GM23338 (cell line): Measurements from ENCODE around the gene C1orf116. TPM values are rescaled to one million over a fixed set of nuclear protein-coding genes. Genes with fewer than 3 reads are reported as not detected.

Experiments used
- ATAC-seq: fragments of 200-7000 bp; cut with Tn5 transposase; 3 replicates; pipeline ENCODE4 v1.9.1; 2020
- DNase-seq: peaks from one replicate; pipeline ENCODE4 v3.0.0-alpha.2; 2015; ENCODE audit warnings: low spot score
- H2AFZ ChIP-seq: fragments of 200-600 bp; sonication (generic); 2 replicates; pipeline ENCODE4 v1.8.0; 2016; ENCODE audit warnings: antibody characterized with exemption, mild to moderate bottlenecking, moderate library complexity
- H3F3A ChIP-seq: fragments of 200-600 bp; sonication (generic); replicated peaks from 2 replicates; pipeline ENCODE4 v1.8.0; 2017; ENCODE audit warnings: antibody characterized with exemption, mixed run types, low read depth
- H3K27ac ChIP-seq: fragments of 200-600 bp; sonication (generic); 2 replicates; pipeline ENCODE4 v1.6.1; 2016; ENCODE audit warnings: low read depth
- H3K27me3 ChIP-seq: fragments of 200-600 bp; sonication (generic); 2 replicates; pipeline ENCODE4 v1.8.0; 2016; ENCODE audit warnings: mild to moderate bottlenecking, mixed run types, moderate library complexity; ENCODE audit not compliant: insufficient read depth
- H3K36me3 ChIP-seq: fragments of 200-600 bp; sonication (generic); 2 replicates; pipeline ENCODE4 v1.8.0; 2016; ENCODE audit warnings: mild to moderate bottlenecking; ENCODE audit not compliant: insufficient read depth
- H3K4me1 ChIP-seq: fragments of 200-600 bp; sonication (generic); 2 replicates; pipeline ENCODE4 v1.8.0; 2016; ENCODE audit warnings: mild to moderate bottlenecking, moderate library complexity; ENCODE audit not compliant: insufficient read depth
- H3K4me2 ChIP-seq: fragments of 200-600 bp; sonication (generic); 2 replicates; pipeline ENCODE4 v1.7.1; 2017; ENCODE audit warnings: mixed run types
- H3K4me3 ChIP-seq: fragments of 200-600 bp; sonication (generic); 2 replicates; pipeline ENCODE4 v1.6.1; 2016; ENCODE audit warnings: mixed run types
- H3K79me2 ChIP-seq: fragments of 200-600 bp; sonication (generic); replicated peaks from 2 replicates; pipeline ENCODE4 v1.8.0; 2017; ENCODE audit warnings: mild to moderate bottlenecking; ENCODE audit not compliant: insufficient read depth
- H3K9me2 ChIP-seq: fragments of 200-600 bp; sonication (generic); 2 replicates; pipeline ENCODE4 v1.8.0; 2017; ENCODE audit not compliant: insufficient read depth
- H4K20me1 ChIP-seq: fragments of 200-600 bp; sonication (generic); replicated peaks from 2 replicates; pipeline ENCODE4 v1.8.0; 2017; ENCODE audit warnings: mild to moderate bottlenecking; ENCODE audit not compliant: insufficient read depth
- H3K27ac Mint-ChIP-seq: 2 replicates; pipeline ENCODE4 v1.8.0; 2020; ENCODE audit warnings: inconsistent platforms, mild to moderate bottlenecking, moderate library complexity, mixed read lengths
- H3K27me3 Mint-ChIP-seq: 3 replicates; pipeline ENCODE4 v1.8.0; 2022; ENCODE audit warnings: low read depth, mild to moderate bottlenecking, moderate library complexity, mixed read lengths, inconsistent platforms; ENCODE audit not compliant: insufficient read depth, poor library complexity
- H3K36me3 Mint-ChIP-seq: 3 replicates; pipeline ENCODE4 v1.8.0; 2021; ENCODE audit warnings: low read depth, mild to moderate bottlenecking, inconsistent platforms, moderate library complexity, mixed read lengths
- H3K4me1 Mint-ChIP-seq: 3 replicates; pipeline ENCODE4 v1.8.0; 2020; ENCODE audit warnings: mild to moderate bottlenecking, inconsistent platforms, mixed read lengths
- H3K4me3 Mint-ChIP-seq: 3 replicates; pipeline ENCODE4 v1.8.0; 2021; ENCODE audit warnings: moderate library complexity, mild to moderate bottlenecking, inconsistent platforms, mixed read lengths
- H3K9me3 Mint-ChIP-seq: 3 replicates; pipeline ENCODE4 v1.8.0; 2020; ENCODE audit warnings: moderate library complexity, mild to moderate bottlenecking, inconsistent platforms, mixed read lengths
- CREB1 ChIP-seq: fragments of 250-450 bp; sonication (Bioruptor Pico); IDR thresholded peaks from 2 replicates; pipeline ENCODE4 v1.5.0; 2020; ENCODE audit warnings: low read depth, mild to moderate bottlenecking, moderate library complexity
- CTCF ChIP-seq, 2 experiments: fragments of 200-600 bp in 1 of 2; sonication (generic) in 1 of 2; conservative IDR thresholded peaks; 2 replicates each; pipeline versions ENCODE4 v1.5.1 to v1.6.1; 2016 to 2017; ENCODE audit warnings: antibody characterized with exemption in 2 of 2, low read depth in 2 of 2, mild to moderate bottlenecking in 2 of 2, moderate library complexity in 1 of 2
- ETS1 ChIP-seq: IDR thresholded peaks from 2 replicates; pipeline ENCODE4 v1.6.1; 2016; ENCODE audit warnings: antibody characterized with exemption
- EZH2 ChIP-seq: fragments of 200-600 bp; sonication (generic); IDR thresholded peaks from one replicate; pipeline ENCODE4 v1.8.0; 2017; ENCODE audit warnings: antibody characterized with exemption, mild to moderate bottlenecking, low read depth; ENCODE audit not compliant: unreplicated experiment
- EZH2phosphoT487 ChIP-seq: fragments of 200-600 bp; sonication (generic); IDR thresholded peaks from one replicate; pipeline ENCODE4 v1.8.1; 2018; ENCODE audit warnings: antibody characterized with exemption; ENCODE audit not compliant: unreplicated experiment
- JUNB ChIP-seq: IDR thresholded peaks from one replicate; pipeline ENCODE4 v1.6.1; 2016; ENCODE audit warnings: antibody characterized with exemption; ENCODE audit not compliant: unreplicated experiment
- NANOG ChIP-seq: IDR thresholded peaks from 2 replicates; pipeline ENCODE4 v1.6.1; 2016; ENCODE audit warnings: antibody characterized with exemption, borderline replicate concordance
- POLR2AphosphoS5 ChIP-seq: IDR thresholded peaks from 2 replicates; pipeline ENCODE4 v1.6.1; 2016; ENCODE audit warnings: antibody characterized with exemption, low read depth
- STAT1 ChIP-seq: IDR thresholded peaks from one replicate; pipeline ENCODE4 v1.6.1; 2016; ENCODE audit warnings: antibody characterized with exemption; ENCODE audit not compliant: unreplicated experiment
- ZNF114 ChIP-seq: fragments of 250-450 bp; sonication (Bioruptor Pico); IDR thresholded peaks from 2 replicates; pipeline ENCODE4 v1.5.0; 2020; ENCODE audit warnings: mild to moderate bottlenecking, moderate library complexity
- ZNF331 ChIP-seq: fragments of 250-450 bp; sonication (Bioruptor Pico); IDR thresholded peaks from 2 replicates; pipeline ENCODE4 v1.5.0; 2020; ENCODE audit warnings: low read depth, mild to moderate bottlenecking, moderate library complexity
- ZNF462 ChIP-seq: fragments of 250-450 bp; sonication (Bioruptor Pico); IDR thresholded peaks from 2 replicates; pipeline ENCODE4 v1.5.0; 2020; ENCODE audit warnings: mild to moderate bottlenecking, moderate library complexity
- polyA plus RNA-seq: library from polyadenylated mRNA; unstranded; fragments of >200 nt; fragmentation: Nextera tagmentation; extraction: Ambion mirVana; gene quantifications from 2 replicates; pipeline ENCODE4 v1.2.1, GENCODE V29; 2016
- total RNA-seq: library from RNA; depleted of rRNA; stranded (reverse); fragments of >200 nt; shearing (Covaris generic); gene quantifications from 2 replicates; pipeline ENCODE4 v1.2.3, GENCODE V29; 2014

C1orf116 gene
- total and polyA plus RNA-seq, 2 experiments from 2014 or later = 2.3 to 5.3 TPM

GRCh38 chr1:207055386-207056001 lies 22.9 kb upstream of the C1orf116 start:
- H3K4me1 Mint-ChIP-seq = peaks cover 32% of the 10 kb centered on the region
- H3K27ac Mint-ChIP-seq = no peak overlapping the region
- Histone ChIP-seq H3K4me1 (0 out of 2 replicates have a peak, but pooled peaks cover 10% of the 10 kb centered on the region), H4K20me1 (no peaks in the 10 kb centered on the region; the same call in 1 of the 2 replicates), H3K27ac (no peak overlapping the region), H3K9me2 (no peaks in the 10 kb centered on the region), H3K79me2 (peaks cover under 1% of the 10 kb centered on the region), H2AFZ (no peak overlapping the region), H3F3A (no peaks in the 10 kb centered on the region), H3K36me3 (no peaks in the 10 kb centered on the region; the same call in 1 of the 2 replicates), H3K4me3 (no peak overlapping the region), H3K4me2 (no peak overlapping the region), H3K27me3 (no peaks in the 10 kb centered on the region)
- no peak overlapping the region for H3K4me3 Mint-ChIP-seq
- DNase-seq = no peak
- H3K36me3 Mint-ChIP-seq = no peaks in the 10 kb centered on the region; the same call in 2 of the 3 replicates
- H3K9me3 Mint-ChIP-seq = no peaks in the 10 kb centered on the region; the same call in 2 of the 3 replicates
- peaks cover 5% of the 10 kb centered on the region for H3K27me3 Mint-ChIP-seq
- no peak for ATAC-seq
- no peak for TF ChIP-seq ZNF114 (CRISPR knock-in tag)
- no peak for TF ChIP-seq ZNF331 (CRISPR knock-in tag)
- TF ChIP-seq CREB1 = no peak
- no peak for TF ChIP-seq EZH2phosphoT487
- no peak for TF ChIP-seq NANOG
- no peak for TF ChIP-seq STAT1
- no peak for TF ChIP-seq CTCF (conservative IDR thresholded peaks at IDR 0.05; ENCODE audit: low read depth in 2 of 2)
- no peak for TF ChIP-seq ZNF462 (CRISPR knock-in tag)
- no peak for TF ChIP-seq JUNB
- TF ChIP-seq ETS1 = no peak
- no peak for TF ChIP-seq POLR2AphosphoS5
- TF ChIP-seq EZH2 = no peak
